ENCODE measurements around the gene VPS13D. TPM values are rescaled to one million over a fixed set of nuclear protein-coding genes. Genes with fewer than 3 reads are reported as not detected.

VPS13D gene
- total RNA-seq, 1 experiment from 2014 or later: 31.6 TPM

- no peaks in the 10 kb centered on the region for H3K79me2 ChIP-seq (ENCODE audit: insufficient read depth, low read length)
- RAD21 ChIA-PET (ENCODE audit: low non-redundant PET in 1 of 2, low total read pairs in 2 of 2, uncharacterized antibody in 2 of 2, unreplicated experiment in 2 of 2): no interaction called here
- H3K27me3 ChIP-seq (ENCODE audit: insufficient read depth, low read length): no peaks in the 10 kb centered on the region
- peaks cover 11 to 18% of the 10 kb centered on the region in 2 experiments; a peak in 2 of 4 replicates for H3K36me3 ChIP-seq (ENCODE audit: control insufficient read depth in 1 of 2, insufficient read depth in 2 of 2, low read length in 2 of 2)
- no peaks in the 10 kb centered on the region for H3K4me1 ChIP-seq (ENCODE audit: control insufficient read depth in 1 of 2, insufficient read depth in 2 of 2, low read length in 2 of 2)
- CTCF ChIA-PET: interaction anchor here (1.3 kb wide), 1 partner anchor 12 kb away, joined by 3 read pairs; no protein-coding TSS in a partner anchor
- no peak overlapping the region for H3K27ac ChIP-seq (ENCODE audit: low read depth, low read length)
- DNase-seq (ENCODE audit: low read depth, low spot score) (no peak), ATAC-seq (no peak)
- BruUV-seq (replicated peaks): no TSS peak
- H3K9me2 ChIP-seq (ENCODE audit: insufficient read depth): no peaks in the 10 kb centered on the region
- intact Hi-C loops (cut with micrococcal nuclease): loop anchor here (5.0 kb wide), 1 partner anchor 123 kb away; no protein-coding TSS in a partner anchor
- no peak overlapping the region for H3K4me2 ChIP-seq (ENCODE audit: low read length)
- TF ChIP-seq EZH2phosphoT487 (IDR thresholded peaks at IDR 0.05; ENCODE audit: borderline replicate concordance): no peak
- no peak for TF ChIP-seq YY1 (IDR thresholded peaks at IDR 0.05; ENCODE audit: extremely low read depth, insufficient replicate concordance, low read depth, low read length)
- no peak for TF ChIP-seq SRF (IDR thresholded peaks at IDR 0.05; ENCODE audit: low read depth)
- TF ChIP-seq MAX (IDR thresholded peaks at IDR 0.05): no peak
- no peak for TF ChIP-seq CBX3 (IDR thresholded peaks at IDR 0.05; ENCODE audit: low read depth)
- no peak for TF ChIP-seq SP1 (IDR thresholded peaks at IDR 0.05; ENCODE audit: low read depth)
- TF ChIP-seq ZBTB33 (IDR thresholded peaks at IDR 0.05; ENCODE audit: extremely low read depth, insufficient replicate concordance, low read length): no peak
- TF ChIP-seq RAD21 (IDR thresholded peaks at IDR 0.05; ENCODE audit: low read depth): no peak
- TF ChIP-seq ELF1 (IDR thresholded peaks at IDR 0.05; ENCODE audit: borderline replicate concordance, low read depth): no peak
- no peak for TF ChIP-seq EGR1 (IDR thresholded peaks at IDR 0.05; ENCODE audit: low read depth)
- no peak for TF ChIP-seq SIN3A (IDR thresholded peaks at IDR 0.05; ENCODE audit: low read depth)
- no peak for TF ChIP-seq POLR2A (IDR thresholded peaks at IDR 0.05; ENCODE audit: borderline replicate concordance, extremely low read depth, insufficient read depth, insufficient read length)
- no peak for TF ChIP-seq CTCF (IDR thresholded peaks at IDR 0.05 in 2 of 3, conservative IDR thresholded peaks at IDR 0.05 in 1 of 3; ENCODE audit: borderline replicate concordance in 1 of 3, insufficient read depth in 1 of 3, low read depth in 2 of 3, low read length in 2 of 3)
- no peak for TF ChIP-seq ZNF274 (IDR thresholded peaks at IDR 0.05; ENCODE audit: low read depth, low read length)
- TF ChIP-seq ZFX (IDR thresholded peaks at IDR 0.05): no peak
- TF ChIP-seq REST (IDR thresholded peaks at IDR 0.05; ENCODE audit: low read depth): no peak
- no peak for TF ChIP-seq ATF3 (IDR thresholded peaks at IDR 0.05)
- no peak for TF ChIP-seq EZH2 (IDR thresholded peaks at IDR 0.05)
- TF ChIP-seq POLR2AphosphoS5 (IDR thresholded peaks at IDR 0.05; ENCODE audit: low read depth, low read length): no peak
- TF ChIP-seq JUND (IDR thresholded peaks at IDR 0.05): no peak
- H3K9me3 ChIP-seq (ENCODE audit: control insufficient read depth in 1 of 2, insufficient read depth in 1 of 2, low read depth in 1 of 2, low read length in 2 of 2): no peaks in the 10 kb centered on the region
- no peak overlapping the region for H3K9ac ChIP-seq (ENCODE audit: low read length)
- POLR2A ChIA-PET: no interaction called here
- no peak overlapping the region for H2AFZ ChIP-seq (ENCODE audit: low read depth, low read length, poor library complexity, severe bottlenecking)
- H3K4me3 ChIP-seq (replicated peaks in 1 of 2; ENCODE audit: low read depth in 1 of 2, low read length in 2 of 2): no peak overlapping the region
- no peaks in the 10 kb centered on the region for H4K20me1 ChIP-seq (ENCODE audit: insufficient read depth)
These were observed 124.2 kb downstream of the VPS13D start for GRCh38 chr1:12353981-12354380.

Measured in HCT116 (cell line).